Vagina (tissue), 2 donors: ENCODE data around the gene PTGDR. TPM values are rescaled to one million over a fixed set of nuclear protein-coding genes. Genes with fewer than 3 reads are reported as not detected.
A peak's percentile ranks its signal among the peaks of the same experiment; 100 is the strongest.

Experiments
- DNase-seq, 2 donors: peaks; one replicate each; pipeline ENCODE4 v3.0.0-alpha.2; 2017; ENCODE audit errors: extremely low spot score in 2 of 2
- H3K27ac ChIP-seq: fragments of 200-600 bp; sonication (generic); one replicate; pipeline ENCODE4 v1.5.1; 2019
- H3K27me3 ChIP-seq: fragments of 200-600 bp; sonication (generic); one replicate; pipeline ENCODE4 v1.5.1; 2019
- H3K36me3 ChIP-seq, 2 donors: fragments of 200-600 bp; sonication (generic); one replicate each; pipeline ENCODE4 v1.5.1; 2017 to 2019
- H3K4me1 ChIP-seq: fragments of 200-600 bp; sonication (generic); one replicate; pipeline ENCODE4 v1.5.1; 2019
- H3K4me3 ChIP-seq, 2 donors: fragments of 200-600 bp; sonication (generic); 1 replicate in 1 of 2; 2 replicates in 1 of 2; pipeline ENCODE4 v1.5.1; 2016 to 2019
- H3K9me3 ChIP-seq: fragments of 200-600 bp; sonication (generic); one replicate; pipeline ENCODE4 v1.5.1; 2019
- POLR2A ChIP-seq, 2 donors: fragments of 450-650 bp; IDR thresholded peaks; one replicate each; pipeline ENCODE4 v1.6.1; 2017; ENCODE audit warnings: antibody characterized with exemption in 2 of 2, mild to moderate bottlenecking in 2 of 2, moderate library complexity in 2 of 2
- POLR2AphosphoS5 ChIP-seq, 2 donors: sonication (generic); formaldehyde crosslinking; IDR thresholded peaks; one replicate each; pipeline ENCODE4 v1.9.0; 2017; ENCODE audit warnings: antibody characterized with exemption in 2 of 2, mild to moderate bottlenecking in 2 of 2, low read depth in 1 of 2; ENCODE audit not compliant: insufficient read depth in 1 of 2
- intact Hi-C: fragments of 100-400 bp; cut with DNase I; formaldehyde crosslinking; loops from one replicate; pipeline ENCODE4 v1.15.1; 2023
- total RNA-seq: library from RNA; depleted of rRNA; stranded (reverse); fragments of >200 nt; gene quantifications from one replicate; pipeline ENCODE4 v1.2.3, GENCODE V29; 2016
- TF ChIP-seq, protein P1 (sequence below), 3 experiments: fragments of 450-650 bp in 2 of 3; fragments of 200-600 bp in 1 of 3; sonication (generic) in 1 of 3; IDR thresholded peaks; one replicate each; pipeline ENCODE4 v1.5.1; 2017 to 2019; ENCODE audit warnings: antibody characterized with exemption in 3 of 3, mild to moderate bottlenecking in 2 of 3, moderate library complexity in 2 of 3

PTGDR gene
- total RNA-seq, 1 donor from 2014 or later: 1.2 TPM

DNA sequence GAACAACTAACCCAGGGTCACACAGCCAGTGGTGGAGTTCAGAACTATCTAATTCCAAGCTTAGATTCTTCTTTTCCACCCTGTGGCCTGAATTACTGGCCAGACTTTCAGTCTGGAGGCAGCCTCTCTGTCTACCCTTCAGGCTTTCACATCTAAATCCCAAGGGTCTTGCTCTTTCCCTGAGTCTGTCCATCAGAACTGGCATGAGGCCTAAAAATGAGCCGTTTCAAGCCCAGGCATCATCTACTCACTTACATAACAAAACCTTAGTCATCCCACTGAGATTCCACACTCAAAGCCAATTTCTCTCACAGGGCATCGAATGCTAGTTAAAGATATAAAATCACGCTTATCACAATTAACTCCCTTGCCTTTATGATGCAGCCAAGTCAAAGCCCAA is 1.3 kb upstream of the PTGDR start:
- TF ChIP-seq, protein P1, sequence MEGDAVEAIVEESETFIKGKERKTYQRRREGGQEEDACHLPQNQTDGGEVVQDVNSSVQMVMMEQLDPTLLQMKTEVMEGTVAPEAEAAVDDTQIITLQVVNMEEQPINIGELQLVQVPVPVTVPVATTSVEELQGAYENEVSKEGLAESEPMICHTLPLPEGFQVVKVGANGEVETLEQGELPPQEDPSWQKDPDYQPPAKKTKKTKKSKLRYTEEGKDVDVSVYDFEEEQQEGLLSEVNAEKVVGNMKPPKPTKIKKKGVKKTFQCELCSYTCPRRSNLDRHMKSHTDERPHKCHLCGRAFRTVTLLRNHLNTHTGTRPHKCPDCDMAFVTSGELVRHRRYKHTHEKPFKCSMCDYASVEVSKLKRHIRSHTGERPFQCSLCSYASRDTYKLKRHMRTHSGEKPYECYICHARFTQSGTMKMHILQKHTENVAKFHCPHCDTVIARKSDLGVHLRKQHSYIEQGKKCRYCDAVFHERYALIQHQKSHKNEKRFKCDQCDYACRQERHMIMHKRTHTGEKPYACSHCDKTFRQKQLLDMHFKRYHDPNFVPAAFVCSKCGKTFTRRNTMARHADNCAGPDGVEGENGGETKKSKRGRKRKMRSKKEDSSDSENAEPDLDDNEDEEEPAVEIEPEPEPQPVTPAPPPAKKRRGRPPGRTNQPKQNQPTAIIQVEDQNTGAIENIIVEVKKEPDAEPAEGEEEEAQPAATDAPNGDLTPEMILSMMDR (IDR thresholded peaks at IDR 0.05): no peak
- TF ChIP-seq POLR2A (IDR thresholded peaks at IDR 0.05): no peak
- TF ChIP-seq POLR2AphosphoS5 (IDR thresholded peaks at IDR 0.05; ENCODE audit: insufficient read depth in 1 of 2, low read depth in 1 of 2): no peak
- no peaks in the 10 kb centered on the region for H3K9me3 ChIP-seq
- no peak for DNase-seq
- H3K36me3 ChIP-seq: no peaks in the 10 kb centered on the region
- H3K4me1 ChIP-seq: peaks cover 37% of the 10 kb centered on the region
- H3K27ac ChIP-seq: no peak overlapping the region
- H3K4me3 ChIP-seq: no peak overlapping the region
- intact Hi-C loops: loop anchor here (5.0 kb wide), 1 partner anchor 199 kb away; the partner anchor contains the start of gene NID2
- no peaks in the 10 kb centered on the region for H3K27me3 ChIP-seq

DNA sequence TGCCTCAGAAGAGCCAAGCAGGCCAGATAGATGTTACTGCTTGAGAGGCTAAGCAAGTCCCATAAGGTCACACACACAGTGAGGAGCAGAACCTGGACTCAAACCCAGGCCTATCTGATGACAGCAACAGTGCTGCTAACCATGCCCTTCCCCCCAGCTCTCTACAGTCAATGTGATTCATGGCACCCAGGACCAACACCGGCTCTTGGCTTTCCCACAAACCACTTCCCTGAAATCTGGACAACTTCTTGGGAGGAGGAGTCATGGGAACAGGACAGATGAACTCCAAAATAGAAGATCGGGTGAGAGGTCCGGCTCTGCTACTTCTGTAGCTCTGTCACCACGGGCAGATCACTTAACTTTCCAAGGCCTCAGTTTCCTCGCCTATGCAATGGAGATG is 716 bp upstream of the PTGDR start:
- Histone ChIP-seq H3K27me3 (no peaks in the 10 kb centered on the region), H3K27ac (no peak overlapping the region), H3K9me3 (no peaks in the 10 kb centered on the region), H3K4me1 (peaks cover 37% of the 10 kb centered on the region), H3K36me3 (no peaks in the 10 kb centered on the region), H3K4me3 (no peak overlapping the region)
- TF ChIP-seq POLR2AphosphoS5 (IDR thresholded peaks at IDR 0.05; ENCODE audit: insufficient read depth in 1 of 2, low read depth in 1 of 2) (no peak), POLR2A (IDR thresholded peaks at IDR 0.05) (no peak)
- TF ChIP-seq, protein P1 (IDR thresholded peaks at IDR 0.05): no peak
- no peak for DNase-seq
- intact Hi-C loops: loop anchor here (5.0 kb wide), 1 partner anchor 199 kb away; the partner anchor contains the start of gene NID2

DNA sequence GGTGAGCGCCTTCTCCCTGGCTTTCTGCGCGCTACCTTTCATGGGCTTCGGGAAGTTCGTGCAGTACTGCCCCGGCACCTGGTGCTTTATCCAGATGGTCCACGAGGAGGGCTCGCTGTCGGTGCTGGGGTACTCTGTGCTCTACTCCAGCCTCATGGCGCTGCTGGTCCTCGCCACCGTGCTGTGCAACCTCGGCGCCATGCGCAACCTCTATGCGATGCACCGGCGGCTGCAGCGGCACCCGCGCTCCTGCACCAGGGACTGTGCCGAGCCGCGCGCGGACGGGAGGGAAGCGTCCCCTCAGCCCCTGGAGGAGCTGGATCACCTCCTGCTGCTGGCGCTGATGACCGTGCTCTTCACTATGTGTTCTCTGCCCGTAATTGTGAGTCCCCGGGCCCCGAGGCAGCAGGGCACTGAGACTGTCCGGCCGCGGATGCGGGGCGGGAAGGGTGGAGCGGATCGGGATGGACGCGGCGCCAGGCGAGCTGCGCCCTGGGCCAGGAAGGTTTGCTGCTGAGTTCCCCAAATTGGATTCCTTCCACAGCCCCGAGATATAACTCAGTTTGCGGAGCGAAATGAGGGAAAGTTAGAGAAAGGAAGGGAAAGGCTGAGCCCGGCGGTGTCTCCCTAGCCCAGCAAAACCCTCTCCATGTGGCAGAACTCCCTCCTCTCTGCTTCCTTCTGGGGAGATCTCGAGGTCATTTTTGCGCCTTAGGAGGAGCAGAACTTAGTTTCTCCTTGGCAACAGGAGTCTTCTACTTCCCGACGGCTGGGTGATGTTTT is 972 bp downstream of the PTGDR start:
- Histone ChIP-seq H3K4me1 (peaks cover 37% of the 10 kb centered on the region), H3K9me3 (no peaks in the 10 kb centered on the region), H3K36me3 (no peaks in the 10 kb centered on the region), H3K27me3 (no peaks in the 10 kb centered on the region), H3K4me3 (peak overlapping the region; percentile 47 to 52), H3K27ac (peak overlapping the region; percentile 10)
- TF ChIP-seq, protein P1 (IDR thresholded peaks at IDR 0.05): no peak
- no peak for TF ChIP-seq POLR2A (IDR thresholded peaks at IDR 0.05)
- intact Hi-C loops: loop anchor here (5.0 kb wide), 1 partner anchor 201 kb away; the partner anchor contains the start of gene NID2
- DNase-seq: no peak

DNA sequence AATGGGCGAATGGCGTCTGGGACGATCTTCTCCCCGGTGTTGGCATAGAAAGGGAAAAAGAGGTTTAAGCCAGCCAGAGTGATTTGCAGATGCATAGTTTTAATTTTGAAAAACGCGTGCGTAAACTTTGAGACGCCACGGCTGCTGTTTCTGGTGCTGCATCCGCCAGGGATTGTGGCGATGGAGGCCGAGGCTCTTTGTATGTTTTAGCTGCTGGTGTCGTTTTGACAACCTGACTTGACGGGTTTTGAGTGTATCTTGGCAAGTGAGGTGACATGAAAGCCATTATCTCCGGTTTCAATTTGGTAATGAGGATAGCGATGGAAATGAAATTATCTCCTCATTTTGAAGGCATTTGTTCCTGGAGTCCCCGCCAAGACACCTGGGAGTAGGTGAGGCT is 1.6 kb downstream of the PTGDR start:
- Histone ChIP-seq H3K4me1 (peaks cover 37% of the 10 kb centered on the region), H3K36me3 (no peaks in the 10 kb centered on the region), H3K4me3 (peak overlapping the region; percentile 47 to 52), H3K27me3 (no peaks in the 10 kb centered on the region), H3K27ac (peak overlapping the region; percentile 10), H3K9me3 (no peaks in the 10 kb centered on the region)
- no peak for DNase-seq
- intact Hi-C loops: loop anchor here (5.0 kb wide), 1 partner anchor 202 kb away; the partner anchor contains the start of gene NID2
- TF ChIP-seq POLR2A (IDR thresholded peaks at IDR 0.05): no peak

DNA sequence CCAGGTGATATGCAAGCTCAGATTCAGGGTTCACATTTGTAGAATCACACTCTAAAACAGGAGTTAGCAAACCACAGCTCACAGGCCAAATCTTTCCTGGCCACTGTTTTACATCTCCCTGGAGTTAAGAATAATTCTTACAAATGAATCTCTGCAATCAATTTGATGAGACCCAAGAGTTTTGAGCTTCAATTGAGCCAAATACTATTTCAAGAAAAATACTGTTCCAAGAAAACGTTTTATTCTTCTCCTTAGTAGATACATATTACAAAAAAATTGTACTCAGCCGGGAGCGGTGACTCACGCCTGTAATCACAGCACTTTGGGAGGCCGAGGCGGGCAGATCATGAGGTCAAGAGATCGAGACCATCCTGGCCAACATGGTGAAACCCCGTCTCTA is 2.5 kb downstream of the PTGDR start:
- DNase-seq: peak in 1 of 2 donors; percentile 37
- Histone ChIP-seq H3K27ac (no peak overlapping the region), H3K4me3 (no peak overlapping the region), H3K4me1 (peaks cover 37% of the 10 kb centered on the region), H3K27me3 (no peaks in the 10 kb centered on the region), H3K36me3 (no peaks in the 10 kb centered on the region), H3K9me3 (no peaks in the 10 kb centered on the region)
- TF ChIP-seq POLR2AphosphoS5 (IDR thresholded peaks at IDR 0.05; ENCODE audit: insufficient read depth in 1 of 2, low read depth in 1 of 2) (peak in 1 of 2 donors; percentile 11), POLR2A (IDR thresholded peaks at IDR 0.05) (no peak)
- TF ChIP-seq, protein P1 (IDR thresholded peaks at IDR 0.05): no peak
- intact Hi-C loops: loop anchor here (5.0 kb wide), 1 partner anchor 203 kb away; the partner anchor contains the start of gene NID2
